Karpas-422 (cell line): ENCODE data around the gene CREB5. TPM values are rescaled to one million over a fixed set of nuclear protein-coding genes. Genes with fewer than 3 reads are reported as not detected.

ENCODE experiments used
- DNase-seq: peaks from one replicate; pipeline ENCODE4 v3.0.0-alpha.2; 2015
- H2AFZ ChIP-seq: fragments of 200-600 bp; sonication (generic); 2 replicates; pipeline ENCODE4 v1.6.1; 2014; ENCODE audit warnings: antibody characterized with exemption, low read length, mixed read lengths
- H3K27ac ChIP-seq: fragments of 200-600 bp; sonication (generic); 2 replicates; pipeline ENCODE4 v1.5.1; 2014; ENCODE audit warnings: mild to moderate bottlenecking, low read length, moderate library complexity
- H3K27me3 ChIP-seq: fragments of 200-600 bp; sonication (generic); 2 replicates; pipeline ENCODE4 v1.6.1; 2014; ENCODE audit warnings: low read length, mixed read lengths
- H3K36me3 ChIP-seq: fragments of 200-600 bp; sonication (generic); 2 replicates; pipeline ENCODE4 v1.6.1; 2014; ENCODE audit warnings: low read length, mixed read lengths; ENCODE audit not compliant: insufficient read depth
- H3K4me1 ChIP-seq: fragments of 200-600 bp; sonication (generic); 2 replicates; pipeline ENCODE4 v1.6.1; 2014; ENCODE audit warnings: mild to moderate bottlenecking, low read length, mixed read lengths
- H3K4me2 ChIP-seq: fragments of 200-600 bp; sonication (generic); 2 replicates; pipeline ENCODE4 v1.6.1; 2014; ENCODE audit warnings: low read length, low read depth, mild to moderate bottlenecking; ENCODE audit not compliant: poor library complexity, severe bottlenecking
- H3K4me3 ChIP-seq: fragments of 200-600 bp; sonication (generic); 2 replicates; pipeline ENCODE4 v1.5.1; 2014; ENCODE audit warnings: mild to moderate bottlenecking, antibody characterized with exemption, low read length, mixed read lengths
- H3K79me2 ChIP-seq: fragments of 200-600 bp; sonication (generic); 2 replicates; pipeline ENCODE4 v1.6.1; 2014; ENCODE audit warnings: mild to moderate bottlenecking, low read length, mixed read lengths
- H3K9ac ChIP-seq: fragments of 200-600 bp; sonication (generic); 2 replicates; pipeline ENCODE4 v1.6.0; 2014; ENCODE audit warnings: low read length
- H3K9me2 ChIP-seq: fragments of 200-600 bp; sonication (generic), shearing (Covaris generic); replicated peaks from 2 replicates; pipeline ENCODE4 v1.6.0; 2014; ENCODE audit warnings: mild to moderate bottlenecking, low read length, moderate library complexity; ENCODE audit not compliant: insufficient read depth
- H3K9me3 ChIP-seq: fragments of 300-700, 200-600 bp; sonication (generic); 2 replicates; pipeline ENCODE4 v1.6.1; 2014; ENCODE audit warnings: low read length, mixed read lengths
- H4K20me1 ChIP-seq: fragments of 200-600 bp; sonication (generic); 2 replicates; pipeline ENCODE4 v1.6.1; 2014; ENCODE audit warnings: mild to moderate bottlenecking, antibody characterized with exemption, low read length, low read depth; ENCODE audit not compliant: insufficient read depth
- total RNA-seq: library from RNA; depleted of rRNA; stranded (reverse); fragments of >200 nt; shearing (Covaris generic); gene quantifications from 2 replicates; pipeline ENCODE4 v1.2.3, GENCODE V29; 2014; ENCODE audit warnings: low replicate concordance

The CREB5 gene
- total RNA-seq, 1 experiment from 2014 or later, result 52.1 TPM

- DNase-seq, result peak; percentile 43
- Histone ChIP-seq H3K4me3 (no peak overlapping the region), H2AFZ (no peak overlapping the region), H3K27ac (no peak overlapping the region), H3K9me3 (no peaks in the 10 kb centered on the region), H3K27me3 (no peaks in the 10 kb centered on the region), H3K4me1 (peaks cover 18% of the 10 kb centered on the region), H3K9ac (no peak overlapping the region), H3K36me3 (no peaks in the 10 kb centered on the region), H4K20me1 (peaks cover 72% of the 10 kb centered on the region), H3K4me2 (peak overlapping the region; percentile 61), H3K79me2 (no peaks in the 10 kb centered on the region), H3K9me2 (no peaks in the 10 kb centered on the region)
Observed at GRCh38 chr7:28704706-28705105, 292.4 kb downstream of the CREB5 start.

- Histone ChIP-seq H3K27ac (no peak overlapping the region), H2AFZ (no peak overlapping the region), H4K20me1 (peaks cover 72% of the 10 kb centered on the region), H3K27me3 (no peaks in the 10 kb centered on the region), H3K4me2 (peak overlapping the region; percentile 61), H3K9me2 (no peaks in the 10 kb centered on the region), H3K4me1 (peaks cover 18% of the 10 kb centered on the region), H3K4me3 (peak overlapping the region; percentile 35; the same call in 1 of the 2 replicates), H3K9ac (no peak overlapping the region), H3K36me3 (no peaks in the 10 kb centered on the region), H3K79me2 (no peaks in the 10 kb centered on the region), H3K9me3 (no peaks in the 10 kb centered on the region)
- DNase-seq, result peak; percentile 68
Observed at GRCh38 chr7:28705350-28705749, 293.0 kb downstream of the CREB5 start.

- Histone ChIP-seq H3K9me3 (no peaks in the 10 kb centered on the region), H3K9me2 (no peaks in the 10 kb centered on the region), H3K4me1 (peaks cover 18% of the 10 kb centered on the region), H3K36me3 (no peaks in the 10 kb centered on the region), H3K27ac (no peak overlapping the region), H4K20me1 (peaks cover 65% of the 10 kb centered on the region), H3K79me2 (no peaks in the 10 kb centered on the region), H3K4me3 (no peak overlapping the region), H2AFZ (no peak overlapping the region), H3K4me2 (no peak overlapping the region), H3K9ac (no peak overlapping the region), H3K27me3 (no peaks in the 10 kb centered on the region)
- no peak for DNase-seq
Observed at GRCh38 chr7:28706584-28706983, 294.3 kb downstream of the CREB5 start.

GRCh38 chr7:28707291-28707690 is 295.0 kb downstream of the CREB5 start:
- H3K4me1 ChIP-seq, result peaks cover 18% of the 10 kb centered on the region
- H4K20me1 ChIP-seq, result peaks cover 70% of the 10 kb centered on the region
- no peaks in the 10 kb centered on the region for H3K79me2 ChIP-seq
- no peak for DNase-seq
- no peaks in the 10 kb centered on the region for H3K36me3 ChIP-seq
- H3K4me2 ChIP-seq, result no peak overlapping the region
- no peak overlapping the region for H3K27ac ChIP-seq
- H2AFZ ChIP-seq, result no peak overlapping the region
- no peaks in the 10 kb centered on the region for H3K27me3 ChIP-seq
- no peak overlapping the region for H3K9ac ChIP-seq
- H3K9me2 ChIP-seq, result no peaks in the 10 kb centered on the region
- H3K9me3 ChIP-seq, result no peaks in the 10 kb centered on the region
- H3K4me3 ChIP-seq, result no peak overlapping the region

GRCh38 chr7:28708033-28708951 is 296.0 kb downstream of the CREB5 start:
- Histone ChIP-seq H3K9me2 (no peaks in the 10 kb centered on the region), H4K20me1 (peaks cover 71% of the 10 kb centered on the region), H3K79me2 (no peaks in the 10 kb centered on the region), H3K27me3 (no peaks in the 10 kb centered on the region), H3K4me3 (no peak overlapping the region), H3K4me1 (peaks cover 18% of the 10 kb centered on the region), H3K36me3 (no peaks in the 10 kb centered on the region), H2AFZ (no peak overlapping the region), H3K9me3 (no peaks in the 10 kb centered on the region), H3K4me2 (no peak overlapping the region), H3K27ac (no peak overlapping the region), H3K9ac (no peak overlapping the region)
- no peak for DNase-seq

- H3K9me2 ChIP-seq, result no peaks in the 10 kb centered on the region
- H3K36me3 ChIP-seq, result no peaks in the 10 kb centered on the region
- H3K9me3 ChIP-seq, result no peaks in the 10 kb centered on the region
- no peak overlapping the region for H3K4me3 ChIP-seq
- H3K27ac ChIP-seq, result no peak overlapping the region
- H4K20me1 ChIP-seq, result peaks cover 72% of the 10 kb centered on the region
- H3K4me2 ChIP-seq, result no peak overlapping the region
- 0 out of 2 replicates have a peak, but pooled peaks cover 4% of the 10 kb centered on the region for H3K79me2 ChIP-seq
- no peaks in the 10 kb centered on the region for H3K27me3 ChIP-seq
- DNase-seq, result no peak
- H2AFZ ChIP-seq, result no peak overlapping the region
- peaks cover 13% of the 10 kb centered on the region for H3K4me1 ChIP-seq
- no peak overlapping the region for H3K9ac ChIP-seq
Observed at GRCh38 chr7:28709748-28710147, 297.4 kb downstream of the CREB5 start.

- Histone ChIP-seq H2AFZ (no peak overlapping the region), H3K4me1 (no peaks in the 10 kb centered on the region), H3K27ac (no peak overlapping the region), H3K4me3 (no peak overlapping the region), H3K79me2 (0 out of 2 replicates have a peak, but pooled peaks cover 4% of the 10 kb centered on the region), H3K9ac (no peak overlapping the region), H3K36me3 (no peaks in the 10 kb centered on the region), H3K9me3 (no peaks in the 10 kb centered on the region), H4K20me1 (peaks cover 67% of the 10 kb centered on the region), H3K27me3 (no peaks in the 10 kb centered on the region), H3K9me2 (no peaks in the 10 kb centered on the region), H3K4me2 (no peak overlapping the region)
- no peak for DNase-seq
Observed at GRCh38 chr7:28711114-28711513, 298.8 kb downstream of the CREB5 start.

GRCh38 chr7:28714459-28715120 is 302.3 kb downstream of the CREB5 start:
- peaks cover 45% of the 10 kb centered on the region for H4K20me1 ChIP-seq

More at GRCh38 chr7:28714459-28715120, 302.3 kb downstream of the CREB5 start:
- no peak overlapping the region for H2AFZ ChIP-seq
- no peak overlapping the region for H3K9ac ChIP-seq
- no peaks in the 10 kb centered on the region for H3K4me1 ChIP-seq
- H3K9me3 ChIP-seq, result no peaks in the 10 kb centered on the region
- H3K27me3 ChIP-seq, result no peaks in the 10 kb centered on the region
- no peak overlapping the region for H3K27ac ChIP-seq
- no peaks in the 10 kb centered on the region for H3K9me2 ChIP-seq
- no peaks in the 10 kb centered on the region for H3K36me3 ChIP-seq
- no peak overlapping the region for H3K4me3 ChIP-seq
- DNase-seq, result no peak
- H3K4me2 ChIP-seq, result no peak overlapping the region
- H3K79me2 ChIP-seq, result 0 out of 2 replicates have a peak, but pooled peaks cover 4% of the 10 kb centered on the region
